GM15510 (cell line): ENCODE results near the gene GPATCH3.

ENCODE experiments used
- POLR2A ChIP-seq: IDR thresholded peaks from 3 replicates; pipeline ENCODE4 v1.6.1; 2011; ENCODE audit warnings: borderline replicate concordance; ENCODE audit not compliant: insufficient read length; ENCODE audit errors: extremely low read depth

GPATCH3 gene

DNA sequence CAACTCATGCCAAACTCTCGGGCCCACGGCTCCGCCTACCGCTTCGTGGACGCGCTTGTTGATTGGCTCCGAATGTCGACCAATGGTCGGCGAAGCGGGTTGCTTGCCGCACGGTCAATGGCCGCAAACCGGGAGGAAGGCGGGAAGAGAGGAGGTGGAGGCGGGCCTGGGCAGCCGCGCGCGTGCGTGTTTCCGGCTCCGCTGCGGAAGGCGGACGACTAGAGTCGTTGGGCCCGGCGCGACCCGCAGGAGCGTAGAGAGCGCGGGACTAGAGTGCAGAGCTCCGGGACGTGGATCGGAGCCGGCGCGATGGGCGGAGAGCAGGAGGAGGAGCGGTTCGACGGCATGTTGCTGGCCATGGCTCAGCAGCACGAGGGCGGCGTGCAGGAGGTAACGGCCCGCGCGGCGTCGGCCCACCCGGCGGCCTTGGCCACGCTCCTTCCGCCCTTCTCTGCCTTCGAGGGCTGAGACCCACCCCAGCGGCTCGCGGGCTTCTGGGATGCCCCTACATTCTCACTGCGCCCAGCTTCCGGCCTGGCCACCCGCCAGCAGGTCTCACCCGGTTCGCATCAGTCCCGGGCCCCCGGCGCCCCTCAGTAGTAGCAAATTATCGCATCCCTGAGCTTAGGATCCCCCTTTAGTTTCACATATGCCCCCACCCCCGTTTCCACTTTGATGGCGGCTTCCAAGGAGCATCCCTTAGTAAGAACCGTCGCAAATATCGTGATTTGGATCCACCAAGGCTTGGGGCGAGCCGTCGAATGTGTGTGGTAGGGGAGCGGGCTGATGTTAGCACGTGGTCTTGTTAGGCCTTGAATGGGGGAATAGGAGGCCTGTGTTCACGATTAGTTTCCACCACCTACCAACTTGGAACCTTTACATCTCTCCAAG lies 21.5 kb upstream of the GPATCH3 start, which contains the start of gene NUDC:
Gene NUDC (plus strand): TSS at position 204 of the 891 bp plus-strand sequence. CDS start 106 bp downstream, at position 310.
- peak; percentile 90 for TF ChIP-seq POLR2A

DNA sequence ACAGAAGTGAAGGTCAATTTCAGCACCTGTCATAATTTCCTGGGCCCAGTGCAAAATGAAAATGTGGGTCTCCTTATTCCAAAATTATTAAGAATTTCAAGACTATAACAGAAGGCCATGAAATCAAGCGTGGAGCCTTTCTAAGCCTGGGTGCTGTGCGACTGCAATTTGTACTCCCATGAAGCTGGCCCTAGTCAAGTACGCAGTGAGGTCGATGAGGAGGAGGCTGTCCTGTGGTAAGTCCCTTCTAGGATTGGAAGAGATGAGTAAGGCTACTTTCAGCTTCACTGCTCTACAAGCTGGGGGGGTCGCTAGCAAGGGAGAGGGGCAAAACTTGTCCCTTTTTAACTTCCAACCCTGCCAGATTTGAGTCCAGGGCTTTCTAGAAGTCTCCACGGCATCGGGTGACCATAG lies 20.9 kb upstream of the GPATCH3 start:
- TF ChIP-seq POLR2A: no peak

DNA sequence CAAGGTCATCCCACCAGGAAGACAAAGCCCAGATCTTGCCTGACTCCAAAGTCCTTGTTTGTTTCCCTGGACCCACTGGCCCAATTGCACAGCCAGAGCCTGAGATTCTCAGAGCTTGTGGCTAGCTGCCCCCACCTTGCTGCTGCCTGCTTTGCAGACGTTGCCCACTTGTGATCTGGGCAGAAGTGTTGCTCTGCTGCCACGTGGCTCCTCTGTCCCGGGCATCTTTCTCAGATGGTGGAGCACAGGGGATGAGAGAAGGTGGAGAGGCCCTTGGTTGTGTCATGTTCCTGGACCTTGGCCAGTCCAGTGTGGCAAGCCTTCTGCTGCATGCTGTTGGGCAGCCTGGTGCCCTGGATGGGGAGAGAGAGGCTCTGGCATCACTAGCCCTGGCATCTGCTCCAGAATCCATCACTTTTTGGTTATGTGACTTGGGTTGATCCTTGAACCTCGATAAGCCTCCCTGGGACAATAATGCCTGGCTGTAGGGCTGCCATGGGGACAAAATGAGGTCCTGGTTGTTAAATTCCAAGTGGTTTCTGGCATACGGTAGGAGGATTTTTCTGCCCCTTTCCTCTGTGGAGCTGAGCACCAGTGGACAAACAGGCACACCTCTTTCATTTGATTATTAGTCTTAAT lies 15.1 kb upstream of the GPATCH3 start:
- no peak for TF ChIP-seq POLR2A

DNA sequence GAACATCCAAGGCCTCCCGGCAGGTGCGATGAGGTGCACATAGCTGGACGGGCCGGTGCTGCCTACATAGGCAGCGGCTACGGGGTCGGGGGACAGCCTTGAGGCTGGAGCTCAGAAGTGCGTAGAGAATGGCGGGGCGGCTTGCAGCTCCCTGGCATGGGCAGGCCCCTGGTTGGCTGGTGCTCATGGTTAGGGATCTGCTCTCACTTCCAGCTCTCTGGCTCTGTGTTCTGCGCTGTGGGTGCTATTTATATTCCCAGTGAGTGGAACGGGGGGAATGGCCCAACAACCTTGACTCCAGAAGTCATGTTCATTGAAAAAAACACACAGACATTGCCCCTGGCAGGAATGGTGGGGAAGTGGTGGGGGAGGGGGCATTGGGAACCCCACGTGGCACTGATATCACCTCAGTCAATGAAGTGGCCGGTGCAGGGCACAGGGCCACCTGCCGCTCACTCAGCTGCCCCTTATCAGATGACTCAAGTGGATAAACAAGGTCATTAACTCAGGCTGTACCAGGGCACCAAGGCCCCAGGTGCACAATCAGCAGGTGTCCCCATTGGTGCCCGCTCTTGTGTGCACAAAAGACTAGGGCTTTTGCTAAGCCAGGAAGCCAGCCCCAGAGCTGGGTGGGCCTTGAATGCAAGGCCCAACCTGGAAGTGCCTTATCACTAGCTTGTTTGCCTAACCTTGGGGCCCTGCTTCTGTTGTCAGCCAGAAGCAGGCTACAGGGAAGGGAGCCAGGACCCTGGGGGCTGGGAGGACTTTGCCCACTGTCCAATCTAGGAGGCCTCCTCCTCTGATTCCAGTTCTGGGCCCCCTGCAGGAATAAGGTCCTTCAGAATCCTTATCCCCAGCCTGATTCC lies 13.7 kb upstream of the GPATCH3 start, which contains the start of gene NR0B2:
Gene NR0B2 (minus strand): TSS at position 222 of the 866 bp plus-strand sequence. CDS start 35 bp downstream, at position 187.
- no peak for TF ChIP-seq POLR2A

DNA sequence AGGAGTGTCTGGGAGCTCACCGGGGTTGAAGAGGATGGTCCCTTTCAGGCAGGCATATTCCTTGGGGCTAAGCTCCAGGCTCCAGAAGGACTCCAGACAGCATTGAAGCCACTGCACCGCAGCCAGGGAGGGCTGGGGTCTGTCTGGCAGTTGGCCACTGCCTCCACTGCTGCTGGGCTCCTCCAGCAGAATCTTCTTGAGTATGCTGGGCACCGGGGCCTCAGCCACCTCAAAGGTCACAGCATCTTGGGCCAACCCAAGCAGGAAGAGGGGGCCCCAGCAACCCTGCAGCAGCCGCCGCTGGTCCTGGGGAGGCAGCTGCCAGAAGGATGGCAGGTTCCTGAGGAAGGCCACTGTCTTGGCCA lies 13.1 kb upstream of the GPATCH3 start:
- no peak for TF ChIP-seq POLR2A

DNA sequence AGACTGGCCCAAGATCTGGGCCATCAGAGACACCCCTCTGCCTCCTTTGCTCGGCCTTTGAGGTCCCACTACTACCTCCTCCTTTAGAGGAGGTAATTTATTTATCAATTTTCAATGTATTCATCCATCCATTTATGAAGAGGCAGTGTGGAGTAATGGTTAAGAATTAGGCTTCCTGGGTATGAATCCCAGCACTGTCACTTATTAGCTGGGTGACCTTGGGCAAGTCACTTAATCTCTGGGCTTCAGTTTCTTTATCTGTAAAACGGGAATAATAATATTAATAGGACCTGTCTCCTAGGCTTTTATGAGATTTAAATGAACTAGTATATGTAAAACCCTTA lies 11.9 kb upstream of the GPATCH3 start:
- no peak for TF ChIP-seq POLR2A

DNA sequence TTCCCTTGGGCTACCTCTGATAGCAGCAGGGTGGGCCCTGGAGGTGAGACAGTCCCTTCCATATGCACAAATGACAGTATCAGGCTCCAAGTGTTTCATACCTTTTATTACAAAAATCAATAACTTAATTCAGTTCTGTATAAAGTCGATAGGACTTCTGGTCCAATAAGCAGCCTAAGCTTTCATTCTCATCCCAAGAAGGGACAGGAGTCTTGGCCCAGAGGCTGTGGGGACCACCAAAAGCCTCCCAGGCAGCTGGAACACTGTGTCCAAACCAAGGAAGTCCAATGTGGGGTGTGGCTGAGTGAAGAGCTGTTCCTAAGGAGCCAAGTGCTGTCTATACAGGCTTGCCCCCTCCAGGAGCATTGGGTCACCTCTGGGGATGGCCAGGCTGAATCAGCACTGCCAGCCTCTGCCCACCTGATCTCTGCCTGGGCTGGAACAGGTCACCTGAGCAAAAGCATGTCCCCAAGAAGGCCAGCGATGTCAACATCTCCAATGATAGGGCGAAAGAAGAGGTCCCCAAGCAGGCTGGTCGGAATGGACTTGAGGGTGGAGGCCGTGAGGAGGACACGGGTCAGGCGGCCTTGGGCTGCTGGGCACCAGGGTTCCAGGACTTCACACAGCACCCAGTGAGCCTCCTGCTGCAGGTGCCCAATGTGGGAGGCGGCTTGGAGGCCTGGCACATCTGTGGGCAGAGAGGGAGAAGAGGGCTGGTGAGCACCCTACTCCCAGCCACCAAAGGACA lies 11.3 kb upstream of the GPATCH3 start:
- no peak for TF ChIP-seq POLR2A

DNA sequence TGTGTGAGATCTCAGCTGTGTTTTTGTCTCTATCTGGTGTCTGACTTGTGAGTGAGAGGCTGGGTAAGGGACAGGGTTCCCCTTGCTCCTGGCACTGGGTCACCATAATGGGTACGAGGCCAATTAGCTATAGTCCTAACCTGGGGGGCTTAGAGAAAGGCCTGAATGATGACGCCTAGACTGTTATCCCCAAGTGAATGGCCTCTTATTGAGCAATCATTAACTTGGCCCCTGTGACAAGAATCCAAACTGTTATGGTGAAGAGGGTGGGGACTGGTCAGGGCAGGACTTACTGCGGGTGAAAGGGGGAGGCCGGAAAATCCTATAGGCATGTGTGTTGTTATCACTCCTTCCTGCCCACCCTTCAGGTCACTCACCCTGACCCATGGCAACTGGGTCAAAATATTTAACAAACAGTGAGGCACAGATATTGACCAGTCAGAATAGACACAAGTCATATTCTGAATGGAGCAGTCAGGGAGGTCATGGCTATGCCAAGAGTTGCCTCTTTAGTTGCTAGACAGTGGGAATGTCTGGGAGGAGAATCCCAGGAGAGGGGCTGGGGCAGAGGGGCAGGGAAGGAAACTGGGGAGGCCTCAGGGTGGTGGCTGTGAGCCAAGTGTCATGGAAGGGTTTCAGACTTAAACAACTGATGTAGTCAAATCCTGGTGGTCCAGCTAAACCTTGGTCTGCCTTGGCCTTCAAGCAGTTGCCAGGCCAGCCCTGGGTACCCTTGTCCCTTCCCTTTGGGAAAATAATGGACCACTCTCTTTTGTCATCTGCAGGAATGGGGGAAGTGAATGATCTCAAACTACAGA lies 10.3 kb upstream of the GPATCH3 start:
- no peak for TF ChIP-seq POLR2A

DNA sequence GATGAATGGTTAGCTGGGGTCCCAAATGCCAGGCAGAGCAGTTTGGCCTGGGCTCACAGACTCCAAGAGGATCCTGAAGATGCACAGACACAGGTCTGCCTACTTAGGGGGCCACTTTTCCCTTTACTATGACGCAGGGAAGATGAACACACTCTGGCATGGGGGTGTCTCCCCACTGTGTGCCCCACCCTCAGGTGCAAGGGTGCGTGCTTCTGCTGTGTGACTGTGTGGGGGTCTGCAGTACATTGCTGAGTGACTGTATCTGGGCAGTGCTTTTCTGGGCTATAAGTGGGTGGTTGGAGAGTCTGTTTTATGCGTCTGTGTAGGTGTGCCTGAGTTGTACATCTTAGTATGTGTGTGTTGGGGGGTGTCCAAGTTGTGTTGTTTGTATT lies 9.7 kb upstream of the GPATCH3 start:
- no peak for TF ChIP-seq POLR2A

DNA sequence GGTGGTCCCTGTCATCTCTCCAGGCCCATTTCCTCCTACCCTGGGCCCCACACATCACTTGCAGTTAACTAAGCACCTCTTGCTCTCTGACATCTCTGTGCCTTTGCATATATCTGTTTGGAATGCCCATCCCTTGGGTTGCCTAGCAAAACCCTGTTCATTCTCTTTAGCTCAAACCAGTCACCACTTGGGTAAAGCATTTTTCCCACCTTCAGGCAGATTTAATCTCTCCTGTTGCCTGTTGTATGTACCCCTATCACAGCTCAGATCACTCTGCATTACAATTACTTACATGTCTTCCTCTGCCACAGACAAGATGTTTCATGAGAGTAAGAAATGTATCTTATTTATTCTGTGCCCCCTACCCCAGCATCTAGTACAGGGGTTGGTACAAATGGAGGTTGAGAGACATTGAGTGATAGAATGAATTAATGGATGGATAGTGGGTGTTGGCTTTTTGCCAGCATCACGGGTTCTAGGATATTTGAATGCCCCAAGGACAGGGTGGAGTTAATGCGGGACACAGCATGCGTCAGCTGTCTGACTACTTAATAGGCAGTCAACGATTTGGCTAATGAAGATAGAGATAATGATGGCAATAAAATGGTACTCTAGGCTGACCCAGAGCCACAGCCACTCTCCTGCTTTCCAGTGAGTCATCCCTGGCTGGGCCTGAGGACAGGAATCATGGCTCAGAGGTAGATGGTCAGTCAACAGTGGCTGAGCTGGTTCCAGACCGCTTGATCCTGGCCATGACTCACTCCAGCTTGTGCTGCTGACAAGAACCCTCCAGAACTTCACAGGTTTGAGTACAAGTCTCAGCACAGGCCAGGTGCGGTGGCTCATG lies 7.0 kb upstream of the GPATCH3 start:
- no peak for TF ChIP-seq POLR2A

DNA sequence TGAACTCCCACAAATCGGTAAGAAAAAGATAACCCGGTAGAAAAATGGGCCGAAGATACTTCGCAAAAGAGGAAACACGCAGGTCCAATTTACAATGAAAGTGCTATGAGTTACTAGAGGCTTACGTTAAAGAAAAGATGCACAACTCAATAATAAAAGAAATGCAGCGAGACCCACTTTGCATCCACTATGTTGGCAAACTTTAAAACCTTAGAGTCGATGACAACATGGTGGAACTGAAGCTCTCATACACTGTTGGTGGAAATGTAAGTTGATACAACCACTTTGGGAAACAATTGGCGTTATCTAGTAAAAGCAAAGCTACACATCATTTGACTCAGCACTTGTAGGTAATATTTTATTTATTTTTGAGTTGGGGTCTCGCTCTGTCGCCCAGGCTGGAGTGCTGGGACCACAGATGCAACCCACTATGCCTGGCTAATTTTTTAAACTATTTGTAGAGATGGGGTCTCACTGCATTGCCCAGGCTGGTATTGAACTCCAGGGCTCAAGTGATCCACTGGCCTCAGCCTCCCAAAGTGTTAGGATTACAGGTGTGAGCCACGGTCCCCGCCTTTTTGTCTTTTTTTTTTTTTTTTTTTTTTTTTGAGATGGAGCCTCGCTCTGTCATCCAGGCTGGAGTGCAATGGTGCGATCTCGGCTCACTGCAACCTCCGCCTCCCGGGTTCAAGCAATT lies 696 bp upstream of the GPATCH3 start:
- TF ChIP-seq POLR2A: no peak

DNA sequence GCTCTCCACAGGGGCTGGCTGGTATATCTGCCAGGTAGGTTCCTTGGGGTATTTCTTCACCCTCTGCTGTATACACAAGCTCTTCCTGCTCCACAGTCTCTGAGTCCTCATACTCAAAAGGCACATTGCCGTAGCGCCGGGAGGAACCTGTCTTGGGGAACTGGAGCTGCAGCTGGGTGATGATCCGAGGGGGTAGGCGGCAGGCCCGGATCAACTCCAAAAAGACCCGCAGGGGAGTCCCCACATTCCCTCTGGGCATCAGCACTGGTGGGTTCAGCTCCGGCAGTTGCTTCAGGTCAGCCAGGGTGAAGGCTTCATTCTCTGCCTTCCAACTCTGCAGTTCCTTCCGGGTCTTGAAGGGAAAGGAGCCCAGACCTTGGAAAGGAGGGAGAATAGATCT lies 2.9 kb downstream of the GPATCH3 start:
- no peak for TF ChIP-seq POLR2A

DNA sequence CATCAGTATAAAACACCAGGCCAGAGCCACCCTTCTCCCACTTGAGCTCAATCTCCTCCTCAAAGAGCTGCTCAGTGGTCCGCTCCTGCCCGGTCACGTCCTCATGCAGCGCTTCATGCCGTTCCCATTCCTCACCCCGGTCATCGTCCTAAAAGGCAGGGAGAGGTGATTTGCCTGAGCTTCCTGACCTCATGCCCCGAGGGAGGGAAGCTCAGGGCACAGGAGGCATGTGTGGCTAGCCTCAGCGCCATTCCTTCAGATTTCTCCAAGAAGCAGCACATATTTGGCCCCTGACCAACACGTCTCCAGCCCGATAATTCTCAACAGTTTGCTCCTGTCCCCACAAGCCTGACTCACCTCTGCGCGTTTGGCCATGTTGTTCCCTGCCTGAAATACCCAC lies 6.0 kb downstream of the GPATCH3 start:
- no peak for TF ChIP-seq POLR2A

DNA sequence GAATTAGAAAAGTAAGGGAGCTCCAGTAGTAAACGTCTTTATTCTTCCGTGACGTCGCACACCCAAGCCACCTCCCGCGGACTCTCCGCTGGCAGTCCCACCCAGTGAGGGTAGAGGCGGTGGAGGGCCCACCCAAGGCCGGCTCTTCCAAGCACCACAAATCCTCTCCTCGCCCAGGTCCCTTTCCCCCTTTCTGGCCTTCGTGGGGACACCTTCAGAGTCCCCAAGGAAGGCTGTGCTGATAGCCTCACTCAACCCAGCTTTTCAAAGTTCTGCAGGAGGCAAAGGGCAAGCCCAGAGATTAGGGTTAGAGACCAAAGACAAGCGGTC lies 9.8 kb downstream of the GPATCH3 start:
- TF ChIP-seq POLR2A: no peak
